ENCODE measurements around the gene ELANE.
"Not testable (repeated sequence)": the region's sequence is repeated elsewhere in the genome, so short reads cannot be mapped to it uniquely, and the experiment has no call there.

The ELANE gene

GRCh38 chr19:889662-890295, 37.7 kb downstream of the ELANE start:
- in situ Hi-C loops (cut with MboI; ENCODE audit: low pct_unique_long_range_greater_than_20kb, low sequenced_read_pairs): no loop called here
- DNase-seq: no peak

DNA sequence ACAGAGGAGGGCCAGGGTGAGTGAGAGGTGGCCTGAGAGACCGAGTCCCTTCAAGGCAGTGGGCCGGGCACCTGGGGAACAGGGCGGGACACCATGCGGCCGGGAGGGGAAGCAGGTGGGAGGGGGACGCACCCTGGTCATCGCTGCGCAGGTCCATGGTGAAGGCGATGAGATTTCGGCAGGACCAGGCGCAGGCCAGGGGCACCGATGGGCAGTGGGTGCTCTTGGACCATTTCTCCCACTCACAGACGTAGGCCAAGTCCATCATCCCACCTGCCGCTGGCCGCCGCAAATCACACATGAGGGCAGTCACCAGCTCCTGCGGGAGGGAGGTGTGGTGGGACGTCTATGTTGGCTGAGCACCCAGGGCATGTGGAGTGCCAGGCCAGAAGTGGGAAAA, 38.7 kb downstream of the ELANE start:
- DNase-seq: no peak
- in situ Hi-C loops (cut with MboI; ENCODE audit: low pct_unique_long_range_greater_than_20kb, low sequenced_read_pairs): no loop called here

- DNase-seq; in situ Hi-C loops (cut with MboI; ENCODE audit: low pct_unique_long_range_greater_than_20kb, low sequenced_read_pairs): not testable (repeated sequence)
These were observed 39.5 kb downstream of the ELANE start for GRCh38 chr19:891421-892200.

DNA sequence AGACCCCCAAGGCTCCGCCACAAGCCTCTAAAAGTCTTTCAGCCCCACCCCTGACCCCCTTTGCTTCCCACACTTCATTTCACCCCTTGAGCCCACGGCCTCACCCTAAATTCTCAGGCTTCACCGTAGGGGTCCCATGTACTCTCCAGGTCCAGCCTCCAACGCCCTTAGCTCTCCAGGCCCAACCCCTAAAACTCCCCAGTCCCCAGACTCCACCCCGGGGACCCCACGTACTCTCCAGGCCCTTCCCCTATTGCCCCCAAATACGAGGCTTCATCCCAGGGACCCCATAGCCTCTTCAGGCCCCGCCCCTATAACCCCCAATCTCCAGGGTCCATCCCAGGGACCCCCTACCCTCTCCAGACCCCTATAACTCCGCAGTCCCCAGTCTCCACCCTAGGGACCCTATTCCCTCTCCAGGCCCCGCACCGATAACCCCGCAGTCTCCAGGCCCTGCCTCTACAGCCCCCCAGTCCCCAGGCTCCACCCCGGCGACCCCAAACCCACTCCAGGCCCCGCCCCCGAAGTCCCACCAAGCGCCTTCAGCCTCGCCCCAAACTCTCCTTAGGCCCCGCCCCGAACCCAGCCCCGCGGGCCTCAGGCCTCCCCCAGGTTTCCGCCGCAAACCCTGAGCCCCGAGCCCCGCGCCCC, 40.3 kb downstream of the ELANE start:
- in situ Hi-C loops (cut with MboI; ENCODE audit: low pct_unique_long_range_greater_than_20kb, low sequenced_read_pairs): no loop called here
- DNase-seq: no peak

DNA sequence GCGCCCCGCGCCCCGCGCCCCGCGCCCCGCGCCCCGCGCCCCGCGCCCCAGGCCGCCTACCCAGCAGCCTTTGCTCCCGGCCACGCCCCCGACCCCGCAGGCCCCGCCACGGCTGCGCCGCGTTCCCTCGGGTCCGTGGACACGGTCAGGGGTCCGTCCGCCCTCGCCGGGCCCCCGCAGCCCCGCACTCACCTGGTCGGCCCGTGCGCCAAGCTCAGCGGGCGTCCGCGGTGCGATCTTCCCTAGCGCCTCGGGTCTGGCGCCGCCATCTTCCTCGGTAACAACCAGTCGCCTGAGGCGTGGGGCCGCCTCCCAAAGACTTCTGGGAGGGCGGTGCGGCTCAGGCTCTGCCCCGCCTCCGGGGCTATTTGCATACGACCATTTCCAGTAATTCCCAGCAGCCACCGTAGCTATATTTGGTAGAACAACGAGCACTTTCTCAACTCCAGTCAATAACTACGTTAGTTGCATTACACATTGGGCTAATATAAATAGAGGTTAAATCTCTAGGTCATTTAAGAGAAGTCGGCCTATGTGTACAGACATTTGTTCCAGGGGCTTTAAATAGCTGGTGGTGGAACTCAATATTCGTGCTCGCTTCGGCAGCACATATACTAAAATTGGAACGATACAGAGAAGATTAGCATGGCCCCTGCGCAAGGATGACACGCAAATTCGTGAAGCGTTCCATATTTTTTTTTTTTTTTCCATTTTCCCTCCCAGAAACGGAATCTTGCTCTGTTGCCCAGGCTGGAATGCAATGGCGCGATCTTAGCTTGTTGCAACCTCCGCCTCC, 41.0 kb downstream of the ELANE start, which contains the start of the genes MED16 and RNU6-9:
Gene MED16, minus strand, starts transcription at position 294 of the 796 bp plus-strand sequence. CDS start 2,056 bp downstream, outside the sequence.
Gene RNU6-9, plus strand, starts transcription at position 591 of the 796 bp plus-strand sequence.
- in situ Hi-C loops (cut with MboI; ENCODE audit: low pct_unique_long_range_greater_than_20kb, low sequenced_read_pairs): no loop called here
- DNase-seq: peak; percentile 96

- in situ Hi-C loops (cut with MboI; ENCODE audit: low pct_unique_long_range_greater_than_20kb, low sequenced_read_pairs): no loop called here
These were observed 44.3 kb downstream of the ELANE start for GRCh38 chr19:896434-896833.

GRCh38 chr19:896999-897398, 44.9 kb downstream of the ELANE start:
- in situ Hi-C loops (cut with MboI; ENCODE audit: low pct_unique_long_range_greater_than_20kb, low sequenced_read_pairs): no loop called here
- no peak for DNase-seq

More at GRCh38 chr19:896434-896833, 44.3 kb downstream of the ELANE start:
- DNase-seq: no peak

GRCh38 chr19:897442-898039, 45.4 kb downstream of the ELANE start:
- in situ Hi-C loops (cut with MboI; ENCODE audit: low pct_unique_long_range_greater_than_20kb, low sequenced_read_pairs): no loop called here
- no peak for DNase-seq

DNA sequence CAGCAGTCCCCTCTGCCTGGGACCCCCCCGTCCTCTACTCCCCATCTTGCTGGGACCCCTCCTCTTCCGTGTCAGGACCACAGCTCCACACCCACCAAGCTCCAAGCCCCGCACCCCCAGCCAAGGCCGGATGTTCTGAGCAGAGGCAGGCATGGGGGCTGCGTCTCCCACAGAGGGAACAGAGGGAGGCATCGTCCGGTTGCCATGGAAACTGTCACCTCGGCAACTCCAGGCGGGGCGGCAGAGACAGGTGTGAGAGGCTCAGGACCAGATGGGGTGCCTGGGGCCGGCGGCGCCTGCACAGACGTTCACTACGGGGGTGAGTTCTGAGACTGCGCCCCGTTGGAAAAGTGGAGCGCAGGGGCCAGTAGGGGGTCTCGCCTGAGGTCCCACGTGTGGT, 46.6 kb downstream of the ELANE start:
- DNase-seq: no peak

GRCh38 chr19:899336-900042, 47.4 kb downstream of the ELANE start:
- in situ Hi-C loops (cut with MboI; ENCODE audit: low pct_unique_long_range_greater_than_20kb, low sequenced_read_pairs): no loop called here
- DNase-seq: no peak

More for the DNA sequence above, 46.6 kb downstream of the ELANE start:
- in situ Hi-C loops (cut with MboI; ENCODE audit: low pct_unique_long_range_greater_than_20kb, low sequenced_read_pairs): no loop called here

GRCh38 chr19:900043-900301, 47.9 kb downstream of the ELANE start:
- no peak for DNase-seq
- in situ Hi-C loops (cut with MboI; ENCODE audit: low pct_unique_long_range_greater_than_20kb, low sequenced_read_pairs): no loop called here

GRCh38 chr19:900302-901111, 48.4 kb downstream of the ELANE start:
- in situ Hi-C loops (cut with MboI; ENCODE audit: low pct_unique_long_range_greater_than_20kb, low sequenced_read_pairs): no loop called here
- no peak for DNase-seq

DNA sequence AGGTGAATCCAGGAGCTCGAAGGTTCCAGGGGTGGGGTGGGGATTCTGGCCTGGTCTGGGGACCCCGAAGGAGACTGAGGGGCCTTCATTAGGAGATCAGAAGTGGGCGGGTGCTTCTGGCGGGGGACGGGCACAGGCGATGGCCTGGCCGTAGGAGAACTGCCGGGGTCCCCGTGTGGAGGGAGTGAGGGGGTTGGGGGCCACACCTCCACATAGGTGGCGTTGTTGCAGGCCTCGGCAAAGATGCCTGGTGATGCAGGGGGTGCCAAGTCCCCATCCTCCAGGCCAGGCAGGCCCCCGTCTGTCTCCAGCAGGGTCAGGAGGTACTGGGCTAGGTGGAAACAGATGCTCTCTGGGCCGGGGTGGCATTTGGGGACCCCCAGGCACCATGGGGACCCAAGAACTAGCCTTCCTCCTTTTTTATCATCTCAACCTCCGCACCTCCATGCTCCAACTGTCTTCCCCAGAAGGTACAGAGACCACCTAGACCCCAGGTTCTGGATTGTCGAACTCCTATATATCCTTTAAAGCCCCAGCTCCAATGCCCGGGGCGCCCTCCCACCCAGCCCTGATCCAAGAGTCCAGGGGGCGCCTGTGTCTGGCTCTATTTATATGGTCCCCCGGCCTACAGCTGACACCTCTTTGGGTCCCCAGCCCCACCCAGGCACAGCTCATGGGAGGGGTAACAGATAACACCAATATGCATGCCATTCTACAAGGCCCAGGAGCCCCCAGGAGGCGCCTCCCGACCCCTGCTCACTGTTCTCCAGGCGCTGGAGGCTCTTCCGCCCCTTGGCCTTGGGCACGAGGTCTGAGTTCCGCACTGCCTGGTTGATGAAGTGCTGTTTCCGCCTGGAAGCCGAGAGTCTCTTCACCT, 49.4 kb downstream of the ELANE start:
- DNase-seq: no peak
- in situ Hi-C loops (cut with MboI; ENCODE audit: low pct_unique_long_range_greater_than_20kb, low sequenced_read_pairs): no loop called here

- DNase-seq: no peak
- in situ Hi-C loops (cut with MboI; ENCODE audit: low pct_unique_long_range_greater_than_20kb, low sequenced_read_pairs): no loop called here
These were observed 49.9 kb downstream of the ELANE start for GRCh38 chr19:902093-902370.

GRCh38 chr19:902446-903226, 50.5 kb downstream of the ELANE start:
- DNase-seq: no peak
- in situ Hi-C loops (cut with MboI; ENCODE audit: low pct_unique_long_range_greater_than_20kb, low sequenced_read_pairs): no loop called here

- in situ Hi-C loops (cut with MboI; ENCODE audit: low pct_unique_long_range_greater_than_20kb, low sequenced_read_pairs): no loop called here
- DNase-seq: no peak
These were observed 51.2 kb downstream of the ELANE start for GRCh38 chr19:903266-903797.

Data from KBM-7 (cell line).